ENCODE results near the gene NDUFS7.

- TF ChIP-seq POLR2A (IDR thresholded peaks at IDR 0.05) (no peak), CTCF (IDR thresholded peaks at IDR 0.05) (no peak)
Measured at GRCh38 chr19:1411255-1412191, 27.8 kb downstream of the NDUFS7 start.
